Liver (tissue), 9 donors: Measurements from ENCODE around the gene PLXDC2. TPM values are rescaled to one million over a fixed set of nuclear protein-coding genes. Genes with fewer than 3 reads are reported as not detected.

Experiments used
- DNase-seq: peaks from one replicate; pipeline ENCODE4 v3.0.0-alpha.2; 2017; ENCODE audit warnings: low spot score
- H3K27ac ChIP-seq, 2 donors: one replicate each; pipeline ENCODE4 v1.7.0; 2013; ENCODE audit warnings: inconsistent platforms in 2 of 2, low read length in 2 of 2, control low read depth in 1 of 2, low read depth in 1 of 2, mild to moderate bottlenecking in 1 of 2
- H3K27me3 ChIP-seq, 4 donors: one replicate each; pipeline versions ENCODE4 v1.6.1 to v1.7.0; 2013; ENCODE audit warnings: low read length in 3 of 4, inconsistent platforms in 1 of 4, mild to moderate bottlenecking in 1 of 4, moderate library complexity in 1 of 4; ENCODE audit not compliant: control insufficient read depth in 4 of 4, insufficient read depth in 4 of 4
- H3K36me3 ChIP-seq, 4 donors: one replicate each; pipeline versions ENCODE4 v1.6.1 to v1.7.0; 2013; ENCODE audit warnings: low read length in 3 of 4, mild to moderate bottlenecking in 3 of 4, low read depth in 1 of 4, moderate library complexity in 1 of 4; ENCODE audit not compliant: control insufficient read depth in 4 of 4, insufficient read depth in 3 of 4
- H3K4me1 ChIP-seq, 4 donors: one replicate each; pipeline versions ENCODE4 v1.6.1 to v1.7.0; 2013; ENCODE audit warnings: low read length in 3 of 4, mild to moderate bottlenecking in 3 of 4, moderate library complexity in 1 of 4; ENCODE audit not compliant: control insufficient read depth in 4 of 4, insufficient read depth in 4 of 4
- H3K4me3 ChIP-seq, 3 donors: one replicate each; pipeline versions ENCODE4 v1.6.1 to v1.7.0; 2013; ENCODE audit warnings: low read length in 3 of 3, control low read depth in 1 of 3, low read depth in 1 of 3, mild to moderate bottlenecking in 1 of 3
- H3K9ac ChIP-seq, 2 donors: one replicate each; pipeline ENCODE4 v1.7.0; 2013; ENCODE audit warnings: low read length in 2 of 2, mild to moderate bottlenecking in 2 of 2, moderate library complexity in 2 of 2, control low read depth in 1 of 2, low read depth in 1 of 2
- H3K9me3 ChIP-seq, 4 donors: one replicate each; pipeline versions ENCODE4 v1.6.1 to v1.7.0; 2013; ENCODE audit warnings: low read length in 3 of 4; ENCODE audit not compliant: control insufficient read depth in 4 of 4
- EGR1 ChIP-seq, 2 donors: IDR thresholded peaks; 2 replicates each; pipeline ENCODE4 v1.6.1; 2016 to 2018; ENCODE audit warnings: antibody characterized with exemption in 2 of 2, low read depth in 2 of 2
- FOXA1 ChIP-seq: IDR thresholded peaks from 2 replicates; pipeline ENCODE4 v1.6.1; 2016; ENCODE audit warnings: antibody characterized with exemption
- FOXA2 ChIP-seq: IDR thresholded peaks from 2 replicates; pipeline ENCODE4 v1.6.1; 2016; ENCODE audit warnings: antibody characterized with exemption
- GABPA ChIP-seq, 2 donors: IDR thresholded peaks in 1 of 2; conservative IDR thresholded peaks in 1 of 2; 2 replicates each; pipeline ENCODE4 v1.6.1; 2016; ENCODE audit warnings: antibody characterized with exemption in 2 of 2, mild to moderate bottlenecking in 1 of 2, moderate library complexity in 1 of 2
- HNF4A ChIP-seq, 2 donors: conservative IDR thresholded peaks; 2 replicates each; pipeline ENCODE4 v1.6.1; 2016; ENCODE audit warnings: antibody characterized with exemption in 2 of 2, mild to moderate bottlenecking in 2 of 2
- HNF4G ChIP-seq: IDR thresholded peaks from 2 replicates; pipeline ENCODE4 v1.6.1; 2016; ENCODE audit warnings: antibody characterized with exemption
- JUND ChIP-seq, 2 donors: IDR thresholded peaks; 2 replicates each; pipeline ENCODE4 v1.6.1; 2016; ENCODE audit warnings: antibody characterized with exemption in 2 of 2
- NR2F2 ChIP-seq: IDR thresholded peaks from 2 replicates; pipeline ENCODE4 v1.6.1; 2016; ENCODE audit warnings: antibody characterized with exemption
- RAD21 ChIP-seq, 2 donors: IDR thresholded peaks; 2 replicates each; pipeline ENCODE4 v1.6.1; 2016; ENCODE audit warnings: antibody characterized with exemption in 2 of 2, mild to moderate bottlenecking in 2 of 2
- RXRA ChIP-seq, 2 donors: IDR thresholded peaks; 2 replicates each; pipeline ENCODE4 v1.6.1; 2017 to 2018; ENCODE audit warnings: antibody characterized with exemption in 2 of 2, mild to moderate bottlenecking in 1 of 2
- SP1 ChIP-seq: IDR thresholded peaks from 2 replicates; pipeline ENCODE4 v1.6.1; 2018; ENCODE audit warnings: antibody characterized with exemption, mild to moderate bottlenecking
- TAF1 ChIP-seq: conservative IDR thresholded peaks from 2 replicates; pipeline ENCODE4 v1.6.1; 2016; ENCODE audit warnings: antibody characterized with exemption, mild to moderate bottlenecking
- YY1 ChIP-seq: IDR thresholded peaks from 2 replicates; pipeline ENCODE4 v1.6.1; 2016; ENCODE audit warnings: antibody characterized with exemption, mild to moderate bottlenecking
- WGBS: extraction: QIAGEN DNeasy Blood & Tissue Kit; methylation state at CpG from one replicate; pipeline ENCODE4 v1.1.7; 2013; 5-methylcytosine and 5-hydroxymethylcytosine counted together
- polyA plus RNA-seq, 2 donors: library from polyadenylated mRNA; stranded (reverse) in 1 of 2; unstranded in 1 of 2; fragments of 200-250 nt in 1 of 2; fragments of >200 nt in 1 of 2; fragmentation: Nextera tagmentation in 1 of 2; extraction: Ambion mirVana in 1 of 2; gene quantifications; one replicate each; pipeline versions ENCODE4 v1.2.1 to v1.2.3, GENCODE V29; 2013 to 2015
- total RNA-seq, 2 donors: library from RNA; depleted of rRNA; stranded (reverse); fragments of >200 nt; gene quantifications; one replicate each; pipeline ENCODE4 v1.2.3, GENCODE V29; 2014
- TF ChIP-seq, protein P1 (sequence below): fragments of 150-350 bp; IDR thresholded peaks from 2 replicates; pipeline ENCODE4 v1.5.1; 2017; ENCODE audit warnings: improper control_type of control experiment, low read depth, low read length; ENCODE audit not compliant: missing input control
- TF ChIP-seq, protein P2 (sequence below): IDR thresholded peaks from 2 replicates; pipeline ENCODE4 v1.6.1; 2016; ENCODE audit warnings: antibody characterized with exemption
- TF ChIP-seq, protein P3 (sequence below): IDR thresholded peaks from 2 replicates; pipeline ENCODE4 v1.6.1; 2016; ENCODE audit warnings: antibody characterized with exemption
- TF ChIP-seq, protein P4 (sequence below): IDR thresholded peaks from 2 replicates; pipeline ENCODE4 v1.6.1; 2016; ENCODE audit warnings: antibody characterized with exemption, mild to moderate bottlenecking
- TF ChIP-seq, protein P5 (sequence below): IDR thresholded peaks from 2 replicates; pipeline ENCODE4 v1.6.1; 2016; ENCODE audit warnings: antibody characterized with exemption
- donor health status: healthy.
- donor health status: healthy.
- donor health status: healthy.
- donor health status: healthy.
- donor health status: healthy.

The PLXDC2 gene
- total and polyA plus RNA-seq, 4 donors = 1.4 to 5.1 (median 2.4) TPM

DNA sequence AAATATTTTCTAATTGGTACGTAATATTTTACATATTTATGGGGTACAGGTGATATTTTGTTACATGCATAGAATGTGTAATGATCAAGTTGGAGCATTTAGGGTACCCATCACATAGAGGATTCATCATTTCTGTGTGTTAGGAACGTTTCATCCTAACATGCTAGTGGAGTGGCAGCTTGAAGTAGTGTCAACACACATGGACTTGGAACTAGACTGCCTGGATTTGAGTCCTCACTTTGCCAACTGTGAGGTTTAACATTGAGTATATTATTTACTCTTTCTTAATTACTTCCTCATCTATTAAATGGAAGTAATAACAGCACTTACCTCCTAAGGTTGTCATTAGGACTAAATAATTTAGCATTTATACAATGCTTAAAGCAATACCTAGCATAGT, 241.9 kb downstream of the PLXDC2 start (continued):
- TF ChIP-seq, protein P1, sequence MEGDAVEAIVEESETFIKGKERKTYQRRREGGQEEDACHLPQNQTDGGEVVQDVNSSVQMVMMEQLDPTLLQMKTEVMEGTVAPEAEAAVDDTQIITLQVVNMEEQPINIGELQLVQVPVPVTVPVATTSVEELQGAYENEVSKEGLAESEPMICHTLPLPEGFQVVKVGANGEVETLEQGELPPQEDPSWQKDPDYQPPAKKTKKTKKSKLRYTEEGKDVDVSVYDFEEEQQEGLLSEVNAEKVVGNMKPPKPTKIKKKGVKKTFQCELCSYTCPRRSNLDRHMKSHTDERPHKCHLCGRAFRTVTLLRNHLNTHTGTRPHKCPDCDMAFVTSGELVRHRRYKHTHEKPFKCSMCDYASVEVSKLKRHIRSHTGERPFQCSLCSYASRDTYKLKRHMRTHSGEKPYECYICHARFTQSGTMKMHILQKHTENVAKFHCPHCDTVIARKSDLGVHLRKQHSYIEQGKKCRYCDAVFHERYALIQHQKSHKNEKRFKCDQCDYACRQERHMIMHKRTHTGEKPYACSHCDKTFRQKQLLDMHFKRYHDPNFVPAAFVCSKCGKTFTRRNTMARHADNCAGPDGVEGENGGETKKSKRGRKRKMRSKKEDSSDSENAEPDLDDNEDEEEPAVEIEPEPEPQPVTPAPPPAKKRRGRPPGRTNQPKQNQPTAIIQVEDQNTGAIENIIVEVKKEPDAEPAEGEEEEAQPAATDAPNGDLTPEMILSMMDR = no peak
- TF ChIP-seq FOXA1 = no peak
- TF ChIP-seq YY1 = no peak

DNA sequence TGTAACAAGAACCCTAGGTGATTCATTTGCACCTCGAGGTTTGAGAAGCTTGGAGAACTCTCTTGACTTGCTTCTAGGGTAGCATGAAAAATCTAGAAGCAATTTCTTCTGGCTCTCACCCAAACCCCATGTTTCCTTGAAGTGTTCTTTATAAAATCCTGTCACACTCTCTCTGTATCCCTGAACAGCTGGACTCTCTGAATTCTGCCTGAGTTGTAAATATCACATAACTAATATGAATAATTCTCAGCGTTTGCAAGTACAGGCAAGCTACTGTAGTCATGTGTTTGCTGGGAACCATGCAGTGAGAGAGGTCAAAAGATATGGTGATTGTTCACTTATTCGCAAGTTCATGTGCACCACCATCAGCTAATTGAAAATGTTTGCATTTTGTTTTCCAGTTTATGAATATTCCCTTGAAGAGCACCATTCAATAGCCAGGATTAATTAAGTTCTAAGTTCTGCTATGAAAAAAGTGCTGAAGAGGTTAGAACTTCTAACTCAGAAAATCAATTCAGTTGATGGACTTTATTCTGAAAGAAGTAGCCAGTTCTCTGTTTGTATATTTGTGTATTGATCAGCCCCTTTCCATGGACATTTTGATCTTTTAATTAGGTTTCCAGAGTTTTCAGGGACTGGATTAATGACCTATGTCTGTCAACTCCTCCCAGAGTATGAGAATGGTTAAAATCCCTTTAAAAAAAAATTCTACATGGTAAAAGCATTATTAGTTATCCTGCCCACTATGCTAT, 243.0 kb downstream of the PLXDC2 start:
- no peak for DNase-seq

More for the DNA sequence above, 243.0 kb downstream of the PLXDC2 start:
- peaks cover 4 to 22% (median 16%) of the 10 kb centered on the region in 4 donors for H3K4me1 ChIP-seq
- no peak overlapping the region for H3K9ac ChIP-seq
- H3K36me3 ChIP-seq = no peaks in the 10 kb centered on the region
- TF ChIP-seq JUND (IDR thresholded peaks at IDR 0.05) (no peak), GABPA (IDR thresholded peaks at IDR 0.05 in 1 of 2, conservative IDR thresholded peaks at IDR 0.05 in 1 of 2) (no peak), RXRA (IDR thresholded peaks at IDR 0.05) (peak; percentile 29 to 49), HNF4G (peak; percentile 51), TAF1 (no peak), EGR1 (IDR thresholded peaks at IDR 0.05; ENCODE audit: low read depth in 2 of 2) (no peak), RAD21 (IDR thresholded peaks at IDR 0.05) (peak in 1 of 2 donors; percentile 52), FOXA1 (no peak), SP1 (peak; percentile 81), FOXA2 (no peak), YY1 (peak; percentile 70), NR2F2 (no peak), HNF4A (conservative IDR thresholded peaks at IDR 0.05) (peak; percentile 72 to 84)
- TF ChIP-seq, protein P2, sequence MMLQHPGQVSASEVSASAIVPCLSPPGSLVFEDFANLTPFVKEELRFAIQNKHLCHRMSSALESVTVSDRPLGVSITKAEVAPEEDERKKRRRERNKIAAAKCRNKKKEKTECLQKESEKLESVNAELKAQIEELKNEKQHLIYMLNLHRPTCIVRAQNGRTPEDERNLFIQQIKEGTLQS = no peak
- TF ChIP-seq, protein P3, sequence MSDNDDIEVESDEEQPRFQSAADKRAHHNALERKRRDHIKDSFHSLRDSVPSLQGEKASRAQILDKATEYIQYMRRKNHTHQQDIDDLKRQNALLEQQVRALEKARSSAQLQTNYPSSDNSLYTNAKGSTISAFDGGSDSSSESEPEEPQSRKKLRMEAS = no peak
- TF ChIP-seq, protein P4, sequence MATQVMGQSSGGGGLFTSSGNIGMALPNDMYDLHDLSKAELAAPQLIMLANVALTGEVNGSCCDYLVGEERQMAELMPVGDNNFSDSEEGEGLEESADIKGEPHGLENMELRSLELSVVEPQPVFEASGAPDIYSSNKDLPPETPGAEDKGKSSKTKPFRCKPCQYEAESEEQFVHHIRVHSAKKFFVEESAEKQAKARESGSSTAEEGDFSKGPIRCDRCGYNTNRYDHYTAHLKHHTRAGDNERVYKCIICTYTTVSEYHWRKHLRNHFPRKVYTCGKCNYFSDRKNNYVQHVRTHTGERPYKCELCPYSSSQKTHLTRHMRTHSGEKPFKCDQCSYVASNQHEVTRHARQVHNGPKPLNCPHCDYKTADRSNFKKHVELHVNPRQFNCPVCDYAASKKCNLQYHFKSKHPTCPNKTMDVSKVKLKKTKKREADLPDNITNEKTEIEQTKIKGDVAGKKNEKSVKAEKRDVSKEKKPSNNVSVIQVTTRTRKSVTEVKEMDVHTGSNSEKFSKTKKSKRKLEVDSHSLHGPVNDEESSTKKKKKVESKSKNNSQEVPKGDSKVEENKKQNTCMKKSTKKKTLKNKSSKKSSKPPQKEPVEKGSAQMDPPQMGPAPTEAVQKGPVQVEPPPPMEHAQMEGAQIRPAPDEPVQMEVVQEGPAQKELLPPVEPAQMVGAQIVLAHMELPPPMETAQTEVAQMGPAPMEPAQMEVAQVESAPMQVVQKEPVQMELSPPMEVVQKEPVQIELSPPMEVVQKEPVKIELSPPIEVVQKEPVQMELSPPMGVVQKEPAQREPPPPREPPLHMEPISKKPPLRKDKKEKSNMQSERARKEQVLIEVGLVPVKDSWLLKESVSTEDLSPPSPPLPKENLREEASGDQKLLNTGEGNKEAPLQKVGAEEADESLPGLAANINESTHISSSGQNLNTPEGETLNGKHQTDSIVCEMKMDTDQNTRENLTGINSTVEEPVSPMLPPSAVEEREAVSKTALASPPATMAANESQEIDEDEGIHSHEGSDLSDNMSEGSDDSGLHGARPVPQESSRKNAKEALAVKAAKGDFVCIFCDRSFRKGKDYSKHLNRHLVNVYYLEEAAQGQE = no peak
- TF ChIP-seq, protein P1 = no peak
- TF ChIP-seq, protein P5, sequence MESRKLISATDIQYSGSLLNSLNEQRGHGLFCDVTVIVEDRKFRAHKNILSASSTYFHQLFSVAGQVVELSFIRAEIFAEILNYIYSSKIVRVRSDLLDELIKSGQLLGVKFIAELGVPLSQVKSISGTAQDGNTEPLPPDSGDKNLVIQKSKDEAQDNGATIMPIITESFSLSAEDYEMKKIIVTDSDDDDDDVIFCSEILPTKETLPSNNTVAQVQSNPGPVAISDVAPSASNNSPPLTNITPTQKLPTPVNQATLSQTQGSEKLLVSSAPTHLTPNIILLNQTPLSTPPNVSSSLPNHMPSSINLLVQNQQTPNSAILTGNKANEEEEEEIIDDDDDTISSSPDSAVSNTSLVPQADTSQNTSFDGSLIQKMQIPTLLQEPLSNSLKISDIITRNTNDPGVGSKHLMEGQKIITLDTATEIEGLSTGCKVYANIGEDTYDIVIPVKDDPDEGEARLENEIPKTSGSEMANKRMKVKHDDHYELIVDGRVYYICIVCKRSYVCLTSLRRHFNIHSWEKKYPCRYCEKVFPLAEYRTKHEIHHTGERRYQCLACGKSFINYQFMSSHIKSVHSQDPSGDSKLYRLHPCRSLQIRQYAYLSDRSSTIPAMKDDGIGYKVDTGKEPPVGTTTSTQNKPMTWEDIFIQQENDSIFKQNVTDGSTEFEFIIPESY = peak; percentile 36
- H3K27me3 ChIP-seq = no peaks in the 10 kb centered on the region
- no peak overlapping the region for H3K4me3 ChIP-seq
- WGBS = 16% methylated on average over 3 of the region's 3 CpGs
- H3K27ac ChIP-seq = peak overlapping the region; percentile 48 to 67
- H3K9me3 ChIP-seq = no peaks in the 10 kb centered on the region
